Activated naive CD4-positive, alpha-beta T cell treated with anti-CD3 and anti-CD28 coated beads, Interleukin-2, amount 10 ng/mL, durations not matched to agents 7 days and 5 days (primary cell): ENCODE results near the gene MAPKAPK2.
"Not testable (repeated sequence)": the region's sequence is repeated elsewhere in the genome, so short reads cannot be mapped to it uniquely, and the experiment has no call there.

Source experiments
- CTCF ChIA-PET: fragments of 350-600 bp; sonication (Branson Sonifier 250); formaldehyde crosslinking; loops from one replicate; lab custom pipeline; 2021; ENCODE audit warnings: antibody characterized with exemption; lab: Charles Lee
- DNase-seq: peaks from one replicate; pipeline ENCODE4 v3.0.0-alpha.2; 2020
- H3K27ac Mint-ChIP-seq: one replicate; pipeline ENCODE4 v1.8.0; 2021; ENCODE audit warnings: mild to moderate bottlenecking, moderate library complexity, mixed read lengths
- H3K27me3 Mint-ChIP-seq: one replicate; pipeline ENCODE4 v1.8.0; 2021; ENCODE audit warnings: mild to moderate bottlenecking, mixed read lengths
- H3K36me3 Mint-ChIP-seq: one replicate; pipeline ENCODE4 v1.8.0; 2021; ENCODE audit warnings: mixed read lengths
- H3K4me1 Mint-ChIP-seq: one replicate; pipeline ENCODE4 v1.8.0; 2021; ENCODE audit warnings: mixed read lengths
- H3K4me3 Mint-ChIP-seq: one replicate; pipeline ENCODE4 v1.8.0; 2021; ENCODE audit warnings: mild to moderate bottlenecking, moderate library complexity, mixed read lengths
- H3K9me3 Mint-ChIP-seq: one replicate; pipeline ENCODE4 v1.8.0; 2021; ENCODE audit warnings: mixed read lengths

The MAPKAPK2 gene

GRCh38 chr1:206684478-206685333, at the start of gene MAPKAPK2:
Gene MAPKAPK2 (plus strand): TSS chr1:206684905. CDS start chr1:206685230, 325 bp downstream.
- Mint-ChIP-seq H3K27me3 (peaks cover 32% of the 10 kb centered on the region), H3K36me3 (peaks cover 3% of the 10 kb centered on the region), H3K4me3 (peak within 1 kb of the TSS; percentile 99), H3K4me1 (peaks cover 41% of the 10 kb centered on the region), H3K9me3 (no peaks in the 10 kb centered on the region), H3K27ac (peak within 1 kb of the TSS; percentile 99)
- CTCF ChIA-PET, result interaction anchor here (1.3 to 1.8 kb wide), 2 partner anchors 18 to 40 kb away, joined by 3 to 6 read pairs; no protein-coding TSS in a partner anchor
- DNase-seq, result peak; percentile 80

GRCh38 chr1:206635080-206635977, 49.4 kb upstream of the MAPKAPK2 start, which contains the start of gene DYRK3:
Gene DYRK3 (plus strand): TSS chr1:206635536. CDS start chr1:206635704, 168 bp downstream.
- CTCF ChIA-PET, result interaction anchor here (0.8 to 8.5 kb wide), 26 partner anchors 8 to 346 kb away, joined by 3 to 188 read pairs (median 3); partner anchors contain the start of gene EIF2D
- no peaks in the 10 kb centered on the region for H3K9me3 Mint-ChIP-seq

GRCh38 chr1:206635978-206636345, 48.7 kb upstream of the MAPKAPK2 start:
- Mint-ChIP-seq H3K4me1 (peaks cover 26% of the 10 kb centered on the region), H3K27me3 (peaks cover 36% of the 10 kb centered on the region), H3K9me3 (no peaks in the 10 kb centered on the region), H3K4me3 (peak overlapping the region; percentile 77), H3K27ac (no peak overlapping the region), H3K36me3 (no peaks in the 10 kb centered on the region)
- CTCF ChIA-PET, result interaction anchor here (1.1 to 8.5 kb wide), 13 partner anchors 8 to 345 kb away, joined by 3 to 188 read pairs (median 8); partner anchors contain the start of gene EIF2D
- no peak for DNase-seq

More at GRCh38 chr1:206635080-206635977, 49.4 kb upstream of the MAPKAPK2 start, which contains the start of gene DYRK3:
- peaks cover 38% of the 10 kb centered on the region for H3K27me3 Mint-ChIP-seq
- DNase-seq, result peak; percentile 96
- no peaks in the 10 kb centered on the region for H3K36me3 Mint-ChIP-seq
- peak within 1 kb of the TSS; percentile 85 for H3K27ac Mint-ChIP-seq
- peak within 1 kb of the TSS; percentile 77 for H3K4me3 Mint-ChIP-seq
- peaks cover 26% of the 10 kb centered on the region for H3K4me1 Mint-ChIP-seq

GRCh38 chr1:206636671-206637070, 48.0 kb upstream of the MAPKAPK2 start:
- no peaks in the 10 kb centered on the region for H3K9me3 Mint-ChIP-seq
- H3K4me1 Mint-ChIP-seq, result peaks cover 26% of the 10 kb centered on the region
- CTCF ChIA-PET, result interaction anchor here (0.8 to 8.5 kb wide), 3 partner anchors 14 to 345 kb away, joined by 3 to 188 read pairs (median 23); no protein-coding TSS in a partner anchor
- DNase-seq, result no peak
- H3K36me3 Mint-ChIP-seq, result no peaks in the 10 kb centered on the region
- no peak overlapping the region for H3K4me3 Mint-ChIP-seq
- peaks cover 32% of the 10 kb centered on the region for H3K27me3 Mint-ChIP-seq
- no peak overlapping the region for H3K27ac Mint-ChIP-seq

- no peaks in the 10 kb centered on the region for H3K36me3 Mint-ChIP-seq
- no peak overlapping the region for H3K4me3 Mint-ChIP-seq
- no peak for DNase-seq
These were observed 47.1 kb upstream of the MAPKAPK2 start for GRCh38 chr1:206637605-206638004.

GRCh38 chr1:206642074-206642473, 42.6 kb upstream of the MAPKAPK2 start:
- H3K27me3 Mint-ChIP-seq, H3K4me1 Mint-ChIP-seq, H3K27ac Mint-ChIP-seq, H3K4me3 Mint-ChIP-seq, H3K9me3 Mint-ChIP-seq, CTCF ChIA-PET, H3K36me3 Mint-ChIP-seq, DNase-seq: not testable (repeated sequence)

More at GRCh38 chr1:206637605-206638004, 47.1 kb upstream of the MAPKAPK2 start:
- CTCF ChIA-PET, result interaction anchor here (0.6 to 8.5 kb wide), 4 partner anchors 13 to 1152 kb away, joined by 3 to 188 read pairs (median 4); no protein-coding TSS in a partner anchor
- no peaks in the 10 kb centered on the region for H3K9me3 Mint-ChIP-seq
- H3K4me1 Mint-ChIP-seq, result peaks cover 26% of the 10 kb centered on the region
- no peak overlapping the region for H3K27ac Mint-ChIP-seq
- peaks cover 22% of the 10 kb centered on the region for H3K27me3 Mint-ChIP-seq

GRCh38 chr1:206643118-206643698, 41.5 kb upstream of the MAPKAPK2 start:
- no peaks in the 10 kb centered on the region for H3K9me3 Mint-ChIP-seq
- H3K27me3 Mint-ChIP-seq, result peaks cover 4% of the 10 kb centered on the region
- H3K27ac Mint-ChIP-seq, result no peak overlapping the region
- CTCF ChIA-PET, result interaction anchor here (0.9 kb wide), 1 partner anchor 8 kb away, joined by 4 read pairs; the partner anchor contains the start of gene DYRK3
- no peaks in the 10 kb centered on the region for H3K4me1 Mint-ChIP-seq
- DNase-seq, result no peak
- H3K36me3 Mint-ChIP-seq, result no peaks in the 10 kb centered on the region
- no peak overlapping the region for H3K4me3 Mint-ChIP-seq

GRCh38 chr1:206646504-206646903, 38.2 kb upstream of the MAPKAPK2 start:
- H3K4me3 Mint-ChIP-seq, result no peak overlapping the region
- no peaks in the 10 kb centered on the region for H3K36me3 Mint-ChIP-seq
- CTCF ChIA-PET, result interaction anchor here (1.0 to 4.6 kb wide), 4 partner anchors 11 to 17 kb away, joined by 3 to 26 read pairs (median 10); partner anchors contain the start of gene DYRK3
- H3K27ac Mint-ChIP-seq, result no peak overlapping the region
- no peaks in the 10 kb centered on the region for H3K27me3 Mint-ChIP-seq
- H3K9me3 Mint-ChIP-seq, result no peaks in the 10 kb centered on the region
- DNase-seq, result no peak
- H3K4me1 Mint-ChIP-seq, result no peaks in the 10 kb centered on the region

GRCh38 chr1:206647224-206647623, 37.5 kb upstream of the MAPKAPK2 start:
- H3K4me1 Mint-ChIP-seq, result no peaks in the 10 kb centered on the region
- no peaks in the 10 kb centered on the region for H3K27me3 Mint-ChIP-seq
- no peak overlapping the region for H3K4me3 Mint-ChIP-seq
- H3K27ac Mint-ChIP-seq, result no peak overlapping the region
- no peaks in the 10 kb centered on the region for H3K9me3 Mint-ChIP-seq
- CTCF ChIA-PET, result interaction anchor here (1.3 to 5.6 kb wide), 4 partner anchors 11 to 17 kb away, joined by 3 to 26 read pairs (median 20); partner anchors contain the start of gene DYRK3
- no peaks in the 10 kb centered on the region for H3K36me3 Mint-ChIP-seq
- DNase-seq, result no peak

GRCh38 chr1:206649261-206649921, 35.3 kb upstream of the MAPKAPK2 start:
- Mint-ChIP-seq H3K9me3 (no peaks in the 10 kb centered on the region), H3K4me1 (no peaks in the 10 kb centered on the region), H3K36me3 (no peaks in the 10 kb centered on the region), H3K27me3 (no peaks in the 10 kb centered on the region), H3K4me3 (no peak overlapping the region), H3K27ac (no peak overlapping the region)
- no peak for DNase-seq
- CTCF ChIA-PET, result interaction anchor here (0.5 to 5.6 kb wide), 5 partner anchors 9 to 263 kb away, joined by 3 to 26 read pairs (median 16); partner anchors contain the start of gene DYRK3

GRCh38 chr1:206651014-206651413, 33.7 kb upstream of the MAPKAPK2 start:
- H3K9me3 Mint-ChIP-seq, result no peaks in the 10 kb centered on the region
- CTCF ChIA-PET, result interaction anchor here (1.0 to 5.6 kb wide), 4 partner anchors 8 to 17 kb away, joined by 3 to 26 read pairs (median 20); partner anchors contain the start of gene DYRK3
- H3K27ac Mint-ChIP-seq, result no peak overlapping the region
- H3K4me3 Mint-ChIP-seq, result no peak overlapping the region
- H3K36me3 Mint-ChIP-seq, result no peaks in the 10 kb centered on the region
- peaks cover 3% of the 10 kb centered on the region for H3K27me3 Mint-ChIP-seq
- DNase-seq, result no peak
- H3K4me1 Mint-ChIP-seq, result no peaks in the 10 kb centered on the region

GRCh38 chr1:206651958-206652890, 32.5 kb upstream of the MAPKAPK2 start:
- no peak for DNase-seq
- CTCF ChIA-PET, result interaction anchor here (5.6 kb wide), 1 partner anchor 18 kb away, joined by 24 read pairs; the partner anchor contains the start of gene DYRK3
- Mint-ChIP-seq H3K36me3 (no peaks in the 10 kb centered on the region), H3K4me1 (no peaks in the 10 kb centered on the region), H3K27me3 (peaks cover 14% of the 10 kb centered on the region), H3K4me3 (no peak overlapping the region), H3K9me3 (no peaks in the 10 kb centered on the region), H3K27ac (no peak overlapping the region)
